SH-SY5Y (cell line): ENCODE results near the gene CTNNA3.

Experiments
- GATA2 ChIP-seq: IDR thresholded peaks from 2 replicates; pipeline ENCODE4 v1.6.1; 2011; ENCODE audit warnings: mild to moderate bottlenecking, low read depth, low read length
- GATA3 ChIP-seq: IDR thresholded peaks from 2 replicates; pipeline ENCODE4 v1.6.1; 2011; ENCODE audit warnings: low read depth, mild to moderate bottlenecking, low read length, moderate library complexity

DNA sequence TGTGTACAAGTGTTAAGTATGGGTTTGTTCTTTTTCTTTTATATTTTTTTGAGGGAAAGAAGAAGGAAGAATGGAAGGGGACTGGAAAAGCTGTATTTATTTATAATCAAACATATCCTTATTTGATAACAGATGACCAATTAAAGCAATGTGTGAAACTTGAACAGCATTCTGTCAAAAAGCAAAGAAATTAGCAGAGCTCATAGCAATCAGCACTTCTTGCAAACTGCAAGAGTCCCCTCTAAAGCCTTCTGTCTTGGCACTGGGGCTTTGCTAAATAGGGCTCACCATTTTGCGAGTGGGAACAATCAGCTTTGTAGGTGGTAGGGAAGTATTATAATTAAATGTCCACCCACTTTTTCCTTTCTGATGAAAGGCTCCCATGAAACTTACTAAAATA lies 935.1 kb downstream of the CTNNA3 start:
- TF ChIP-seq GATA3 (no peak), GATA2 (no peak)
